GM06990 (cell line): ENCODE measurements around the gene RAB44.
"Not testable (repeated sequence)": the region's sequence is repeated elsewhere in the genome, so short reads cannot be mapped to it uniquely, and the experiment has no call there.

Source experiments
- DNase-seq: peaks from one replicate; pipeline ENCODE4 v3.0.0-alpha.2; 2011; ENCODE audit not compliant: insufficient read length; ENCODE audit errors: extremely low read depth
- H3K27me3 ChIP-seq: replicated peaks from 2 replicates; pipeline ENCODE4 v1.6.0; 2011; ENCODE audit warnings: low read length; ENCODE audit not compliant: control insufficient read depth, insufficient read depth
- H3K36me3 ChIP-seq: 2 replicates; pipeline ENCODE4 v1.5.1; 2011; ENCODE audit warnings: low read length; ENCODE audit not compliant: control insufficient read depth, insufficient read depth
- H3K4me3 ChIP-seq: replicated peaks from 2 replicates; pipeline ENCODE4 v1.5.1; 2011; ENCODE audit warnings: low read depth, mild to moderate bottlenecking, control low read depth, low read length
- TF ChIP-seq, protein P1 (sequence below): IDR thresholded peaks from 2 replicates; pipeline ENCODE4 v1.5.1; 2011; ENCODE audit warnings: low read length, control low read depth, mild to moderate bottlenecking, inconsistent platforms; ENCODE audit not compliant: insufficient read depth, poor library complexity, severe bottlenecking

Gene RAB44

DNA sequence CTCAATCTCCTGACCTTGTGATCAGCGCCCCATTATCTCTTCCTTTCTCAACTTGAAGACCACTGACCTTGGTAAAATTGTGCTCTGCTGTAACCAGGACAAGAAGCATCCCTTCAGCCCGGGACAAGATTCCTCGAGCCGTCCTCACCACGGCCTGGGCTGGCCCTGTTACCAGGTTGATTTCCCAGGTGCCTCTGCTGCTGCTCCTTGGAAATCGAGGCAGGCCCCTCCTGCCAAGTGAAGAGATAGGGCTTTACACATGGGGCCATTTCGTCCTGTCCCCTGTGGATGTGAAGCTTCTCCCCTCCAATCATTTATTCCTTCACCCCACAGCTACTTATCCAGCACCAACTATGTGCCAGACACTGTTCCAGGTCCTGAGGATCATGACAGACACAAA, 21.5 kb downstream of the RAB44 start:
- no peaks in the 10 kb centered on the region for H3K36me3 ChIP-seq
- TF ChIP-seq, protein P1, sequence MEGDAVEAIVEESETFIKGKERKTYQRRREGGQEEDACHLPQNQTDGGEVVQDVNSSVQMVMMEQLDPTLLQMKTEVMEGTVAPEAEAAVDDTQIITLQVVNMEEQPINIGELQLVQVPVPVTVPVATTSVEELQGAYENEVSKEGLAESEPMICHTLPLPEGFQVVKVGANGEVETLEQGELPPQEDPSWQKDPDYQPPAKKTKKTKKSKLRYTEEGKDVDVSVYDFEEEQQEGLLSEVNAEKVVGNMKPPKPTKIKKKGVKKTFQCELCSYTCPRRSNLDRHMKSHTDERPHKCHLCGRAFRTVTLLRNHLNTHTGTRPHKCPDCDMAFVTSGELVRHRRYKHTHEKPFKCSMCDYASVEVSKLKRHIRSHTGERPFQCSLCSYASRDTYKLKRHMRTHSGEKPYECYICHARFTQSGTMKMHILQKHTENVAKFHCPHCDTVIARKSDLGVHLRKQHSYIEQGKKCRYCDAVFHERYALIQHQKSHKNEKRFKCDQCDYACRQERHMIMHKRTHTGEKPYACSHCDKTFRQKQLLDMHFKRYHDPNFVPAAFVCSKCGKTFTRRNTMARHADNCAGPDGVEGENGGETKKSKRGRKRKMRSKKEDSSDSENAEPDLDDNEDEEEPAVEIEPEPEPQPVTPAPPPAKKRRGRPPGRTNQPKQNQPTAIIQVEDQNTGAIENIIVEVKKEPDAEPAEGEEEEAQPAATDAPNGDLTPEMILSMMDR = no peak
- no peak overlapping the region for H3K4me3 ChIP-seq
- H3K27me3 ChIP-seq = no peaks in the 10 kb centered on the region
- no peak for DNase-seq

DNA sequence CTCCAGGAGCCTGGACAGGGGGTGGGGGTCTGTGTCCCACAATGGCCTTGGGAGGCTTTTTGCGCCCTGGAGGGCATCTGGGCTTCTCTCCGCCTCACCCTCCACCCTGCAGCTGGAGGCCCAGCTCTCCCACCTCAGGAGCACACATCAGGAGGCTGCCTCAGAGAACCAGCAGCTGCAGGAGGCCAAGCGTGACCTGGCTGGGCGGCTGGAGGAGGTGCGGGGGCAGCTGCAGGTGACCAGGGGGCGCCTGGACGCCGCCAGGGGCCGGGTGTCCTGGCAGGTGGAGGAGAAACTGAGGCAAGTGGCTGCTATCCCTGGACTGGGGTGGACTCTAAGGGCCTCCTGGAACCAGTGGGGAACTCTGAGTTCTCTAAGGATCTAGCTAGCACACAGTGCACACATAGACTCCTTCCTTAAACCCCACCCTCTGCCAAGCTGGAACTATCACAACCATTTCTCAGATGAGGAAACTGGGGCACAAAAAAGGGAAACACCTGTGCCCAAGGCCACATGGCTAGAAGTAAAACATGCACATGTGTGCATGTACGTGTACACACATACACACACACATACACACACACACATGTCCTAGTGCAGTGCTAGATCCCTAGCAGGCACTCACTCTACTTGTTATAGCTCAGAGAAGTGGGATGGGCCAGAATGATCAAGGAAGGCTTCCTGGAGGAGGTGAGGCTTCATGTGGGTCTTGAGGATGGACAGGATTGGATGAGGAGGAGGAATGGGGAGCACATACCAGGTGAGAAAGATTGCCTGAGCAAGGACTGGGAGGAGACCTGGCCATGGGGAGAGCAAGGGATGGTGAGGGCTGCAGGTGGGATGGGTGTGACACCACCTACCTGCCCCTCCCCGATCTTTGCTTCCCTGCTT, 22.9 kb downstream of the RAB44 start:
- no peaks in the 10 kb centered on the region for H3K36me3 ChIP-seq
- DNase-seq = peak; percentile 54
- no peak overlapping the region for H3K4me3 ChIP-seq
- no peaks in the 10 kb centered on the region for H3K27me3 ChIP-seq
- TF ChIP-seq, protein P1 = no peak

DNA sequence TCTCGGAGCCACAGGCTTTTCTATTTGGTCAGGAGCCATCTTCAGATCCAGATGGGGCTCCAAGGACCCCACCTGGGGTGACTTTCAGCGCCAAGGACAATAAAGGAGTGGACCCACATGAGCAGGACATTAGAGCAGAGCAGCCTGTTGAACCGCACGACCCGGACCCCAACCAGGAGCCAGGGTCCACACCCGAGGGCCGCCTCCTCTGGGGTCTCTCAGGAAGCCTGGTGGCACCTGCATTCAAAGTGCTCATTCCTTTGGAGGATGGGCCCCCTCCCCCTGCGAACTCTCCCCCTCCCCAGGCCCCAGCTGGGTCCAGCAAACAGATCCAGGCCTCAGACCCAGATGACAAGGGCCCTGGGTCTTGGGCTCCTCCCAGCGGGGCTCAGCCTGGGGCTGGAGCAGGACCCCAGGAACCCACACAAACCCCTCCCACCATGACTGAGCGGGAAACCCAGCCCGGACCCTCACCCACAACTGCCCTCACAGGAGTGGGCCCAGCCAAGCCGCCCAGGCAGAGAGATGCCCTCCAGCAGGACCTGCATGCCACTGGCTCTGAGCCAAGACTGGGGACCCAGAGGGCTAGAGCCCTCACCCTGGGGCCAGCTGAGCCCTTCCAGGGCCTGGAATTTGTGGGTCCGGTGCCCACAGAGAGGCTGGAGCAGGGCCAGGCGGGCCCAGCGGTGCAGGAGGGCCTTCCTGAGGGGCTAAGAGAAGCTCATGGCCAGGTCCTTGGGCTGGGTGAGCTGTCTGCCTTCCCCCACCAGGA, 23.9 kb downstream of the RAB44 start:
- Histone ChIP-seq H3K4me3 (no peak overlapping the region), H3K36me3 (no peaks in the 10 kb centered on the region), H3K27me3 (no peaks in the 10 kb centered on the region)
- no peak for DNase-seq
- TF ChIP-seq, protein P1 = no peak

DNA sequence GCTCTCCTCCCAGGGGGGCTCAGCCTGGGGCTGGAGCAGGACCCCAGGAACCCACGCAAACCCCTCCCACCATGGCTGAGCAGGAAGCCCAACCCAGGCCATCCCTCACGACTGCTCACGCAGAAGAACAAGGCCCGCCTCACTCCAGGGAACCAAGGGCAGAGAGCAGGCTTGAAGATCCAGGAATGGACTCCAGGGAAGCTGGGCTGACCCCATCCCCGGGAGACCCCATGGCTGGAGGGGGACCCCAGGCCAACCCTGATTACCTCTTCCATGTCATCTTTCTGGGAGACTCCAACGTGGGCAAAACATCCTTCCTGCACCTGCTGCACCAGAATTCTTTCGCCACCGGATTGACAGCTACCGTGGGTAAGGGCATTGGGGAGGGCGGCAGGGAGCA, 24.7 kb downstream of the RAB44 start:
- Histone ChIP-seq H3K27me3 (no peaks in the 10 kb centered on the region), H3K4me3 (no peak overlapping the region), H3K36me3 (no peaks in the 10 kb centered on the region)
- TF ChIP-seq, protein P1 = no peak
- no peak for DNase-seq

DNA sequence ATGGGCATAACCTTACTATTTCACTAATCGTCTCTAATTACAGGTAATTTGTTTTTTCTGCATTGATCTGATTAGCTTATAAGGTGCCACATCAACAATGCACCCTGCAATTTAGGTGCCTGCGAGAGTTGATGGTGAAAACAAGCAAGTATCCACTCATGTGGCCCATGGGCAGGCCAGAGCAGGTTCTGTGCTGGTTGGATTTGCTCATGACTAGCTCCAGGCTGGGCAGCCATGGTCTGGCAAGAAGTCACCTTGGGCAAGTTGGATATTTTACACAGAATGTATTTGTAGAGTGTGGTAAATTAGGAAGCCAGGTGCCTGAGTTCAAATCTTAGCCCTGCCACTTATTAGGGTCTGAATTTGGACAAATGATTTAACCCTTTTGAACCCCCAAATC, 25.3 kb downstream of the RAB44 start:
- no peak for DNase-seq
- no peaks in the 10 kb centered on the region for H3K36me3 ChIP-seq
- no peak overlapping the region for H3K4me3 ChIP-seq
- H3K27me3 ChIP-seq = no peaks in the 10 kb centered on the region
- TF ChIP-seq, protein P1 = no peak

DNA sequence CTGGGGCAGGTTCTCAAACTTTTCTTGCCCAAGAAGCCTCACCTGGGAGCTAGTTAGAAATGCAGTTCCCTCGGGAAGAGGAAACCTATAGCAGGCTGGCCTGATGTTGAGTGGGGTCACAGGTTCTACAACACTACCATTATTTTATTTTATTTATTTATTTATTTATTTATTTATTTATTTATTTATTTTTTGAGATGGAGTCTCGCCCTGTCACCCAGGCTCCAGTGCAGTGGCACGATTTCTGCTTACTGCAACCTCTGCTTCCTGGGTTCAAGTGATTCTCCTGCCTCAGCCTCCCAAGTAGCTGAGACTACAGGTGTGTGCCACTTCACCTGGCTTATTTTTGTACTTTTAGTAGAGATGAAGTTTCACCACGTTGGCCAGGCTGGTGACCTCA, 26.4 kb downstream of the RAB44 start:
- not testable (repeated sequence) for H3K27me3 ChIP-seq, H3K36me3 ChIP-seq, H3K4me3 ChIP-seq, DNase-seq
